K562 (cell line): ENCODE measurements around the gene UBAC2. TPM values are rescaled to one million over a fixed set of nuclear protein-coding genes. Genes with fewer than 3 reads are reported as not detected.

Experiments used
- ATF7 ChIP-seq: fragments of 450-650 bp; IDR thresholded peaks from 2 replicates; pipeline ENCODE4 v1.7.1; 2014; ENCODE audit warnings: mild to moderate bottlenecking, moderate library complexity
- CBX3 ChIP-seq, 2 experiments: IDR thresholded peaks; 1 replicate in 1 of 2; 2 replicates in 1 of 2; pipeline ENCODE4 v1.6.1; 2012; ENCODE audit warnings: inconsistent platforms in 2 of 2, low read length in 2 of 2, borderline replicate concordance in 1 of 2, control low read depth in 1 of 2
- EGR1 ChIP-seq: fragments of 450-650 bp; conservative IDR thresholded peaks from 2 replicates; pipeline ENCODE4 v1.6.1; 2017; ENCODE audit warnings: mild to moderate bottlenecking
- ELF1 ChIP-seq: fragments of 200-800 bp; sonication (Bioruptor generic); IDR thresholded peaks from 2 replicates; pipeline ENCODE4 v1.6.1; 2016; ENCODE audit warnings: missing genetic modification characterization, missing compliant biosample characterization
- EZH2 ChIP-seq: IDR thresholded peaks from 2 replicates; pipeline ENCODE4 v1.6.1; 2012; ENCODE audit warnings: low read depth, mild to moderate bottlenecking, inconsistent platforms, low read length, borderline replicate concordance
- FOXK2 ChIP-seq, 2 experiments: fragments of 450-650 bp; IDR thresholded peaks in 1 of 2; conservative IDR thresholded peaks in 1 of 2; 2 replicates each; pipeline ENCODE4 v1.6.1; 2016; ENCODE audit warnings: low read depth in 2 of 2, mild to moderate bottlenecking in 1 of 2
- MYC ChIP-seq, 2 experiments: fragments of 250-450 bp in 1 of 2; sonication (Bioruptor Pico) in 1 of 2; IDR thresholded peaks; 2 replicates each; pipeline versions ENCODE4 v1.5.1 to v1.6.1; 2012 to 2021; ENCODE audit warnings: low read depth in 2 of 2, borderline replicate concordance in 1 of 2, improper control_type of control experiment in 1 of 2, low read length in 1 of 2, mild to moderate bottlenecking in 1 of 2, moderate library complexity in 1 of 2
- PKNOX1 ChIP-seq: fragments of 450-650 bp; IDR thresholded peaks from 2 replicates; pipeline ENCODE4 v1.6.1; 2016
- SMARCB1 ChIP-seq: IDR thresholded peaks from 2 replicates; pipeline ENCODE4 v1.6.1; 2011; ENCODE audit warnings: improper control_type of control experiment, low read depth; ENCODE audit not compliant: insufficient read length
- ZFX ChIP-seq: sonication (generic); formaldehyde crosslinking; IDR thresholded peaks from 2 replicates; pipeline ENCODE4 v1.8.0; 2022; ENCODE audit warnings: mild to moderate bottlenecking, missing genetic modification reagents, moderate library complexity
- ZKSCAN8 ChIP-seq: fragments of 200-800 bp; sonication (Bioruptor generic); IDR thresholded peaks from 2 replicates; pipeline ENCODE4 v1.6.1; 2016; ENCODE audit warnings: missing genetic modification characterization, missing compliant biosample characterization
- polyA plus RNA-seq, 8 experiments: library from polyadenylated mRNA; depleted of rRNA in 4 of 8; stranded (reverse) in 5 of 8; unstranded in 3 of 8; fragments of >200 nt; fragmentation: Nextera tagmentation in 2 of 8; fragmentation: Illumina TruSeq in 1 of 8; extraction: Ambion mirVana in 2 of 8; extraction: Trizol in 1 of 8; gene quantifications; 2 replicates each; pipeline versions ENCODE4 v1.2.1 to v1.2.3, GENCODE V29; 2011 to 2014; ENCODE audit warnings: inconsistent platforms in 1 of 8, missing spikeins in 1 of 8
- total RNA-seq, 7 experiments: library from RNA; depleted of rRNA in 6 of 7; stranded (reverse); fragments of >200 nt in 6 of 7; fragmentation: Illumina TruSeq in 2 of 7; extraction: Trizol in 2 of 7; gene quantifications; 2 replicates each; pipeline versions ENCODE4 v1.2.1 to v1.2.3, GENCODE V29; 2011 to 2021; ENCODE audit warnings: low replicate concordance in 1 of 7
- TF ChIP-seq, protein P1 (sequence below): sonication (generic); formaldehyde crosslinking; IDR thresholded peaks from 2 replicates; pipeline ENCODE4 v1.8.0; 2023; ENCODE audit warnings: mild to moderate bottlenecking, missing genetic modification reagents
- TF ChIP-seq, protein P2 (sequence below): fragments of 450-650 bp; IDR thresholded peaks from 2 replicates; pipeline ENCODE4 v1.6.1; 2016; ENCODE audit warnings: low read depth

Gene UBAC2
- total and polyA plus RNA-seq, 9 of the 15 experiments (the other 6 are each of a cell fraction or from before 2014, with no cell fraction given) = 6.0 to 84.1 (median 32.3) TPM

GRCh38 chr13:99434258-99434788 is 233.7 kb downstream of the UBAC2 start (continued):
- peak in 1 of 2 experiments; percentile 29; a peak in 1 of 3 replicates for TF ChIP-seq CBX3 (IDR thresholded peaks at IDR 0.05; ENCODE audit: borderline replicate concordance in 1 of 2, low read length in 2 of 2)
- no peak for TF ChIP-seq EZH2
- TF ChIP-seq ZFX = peak; percentile 90
- peak; percentile 17 for TF ChIP-seq PKNOX1
- TF ChIP-seq, protein P1, sequence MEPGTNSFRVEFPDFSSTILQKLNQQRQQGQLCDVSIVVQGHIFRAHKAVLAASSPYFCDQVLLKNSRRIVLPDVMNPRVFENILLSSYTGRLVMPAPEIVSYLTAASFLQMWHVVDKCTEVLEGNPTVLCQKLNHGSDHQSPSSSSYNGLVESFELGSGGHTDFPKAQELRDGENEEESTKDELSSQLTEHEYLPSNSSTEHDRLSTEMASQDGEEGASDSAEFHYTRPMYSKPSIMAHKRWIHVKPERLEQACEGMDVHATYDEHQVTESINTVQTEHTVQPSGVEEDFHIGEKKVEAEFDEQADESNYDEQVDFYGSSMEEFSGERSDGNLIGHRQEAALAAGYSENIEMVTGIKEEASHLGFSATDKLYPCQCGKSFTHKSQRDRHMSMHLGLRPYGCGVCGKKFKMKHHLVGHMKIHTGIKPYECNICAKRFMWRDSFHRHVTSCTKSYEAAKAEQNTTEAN (CRISPR knock-in tag) = no peak
- no peak for TF ChIP-seq ZKSCAN8 (CRISPR knock-in tag)
- TF ChIP-seq, protein P2, sequence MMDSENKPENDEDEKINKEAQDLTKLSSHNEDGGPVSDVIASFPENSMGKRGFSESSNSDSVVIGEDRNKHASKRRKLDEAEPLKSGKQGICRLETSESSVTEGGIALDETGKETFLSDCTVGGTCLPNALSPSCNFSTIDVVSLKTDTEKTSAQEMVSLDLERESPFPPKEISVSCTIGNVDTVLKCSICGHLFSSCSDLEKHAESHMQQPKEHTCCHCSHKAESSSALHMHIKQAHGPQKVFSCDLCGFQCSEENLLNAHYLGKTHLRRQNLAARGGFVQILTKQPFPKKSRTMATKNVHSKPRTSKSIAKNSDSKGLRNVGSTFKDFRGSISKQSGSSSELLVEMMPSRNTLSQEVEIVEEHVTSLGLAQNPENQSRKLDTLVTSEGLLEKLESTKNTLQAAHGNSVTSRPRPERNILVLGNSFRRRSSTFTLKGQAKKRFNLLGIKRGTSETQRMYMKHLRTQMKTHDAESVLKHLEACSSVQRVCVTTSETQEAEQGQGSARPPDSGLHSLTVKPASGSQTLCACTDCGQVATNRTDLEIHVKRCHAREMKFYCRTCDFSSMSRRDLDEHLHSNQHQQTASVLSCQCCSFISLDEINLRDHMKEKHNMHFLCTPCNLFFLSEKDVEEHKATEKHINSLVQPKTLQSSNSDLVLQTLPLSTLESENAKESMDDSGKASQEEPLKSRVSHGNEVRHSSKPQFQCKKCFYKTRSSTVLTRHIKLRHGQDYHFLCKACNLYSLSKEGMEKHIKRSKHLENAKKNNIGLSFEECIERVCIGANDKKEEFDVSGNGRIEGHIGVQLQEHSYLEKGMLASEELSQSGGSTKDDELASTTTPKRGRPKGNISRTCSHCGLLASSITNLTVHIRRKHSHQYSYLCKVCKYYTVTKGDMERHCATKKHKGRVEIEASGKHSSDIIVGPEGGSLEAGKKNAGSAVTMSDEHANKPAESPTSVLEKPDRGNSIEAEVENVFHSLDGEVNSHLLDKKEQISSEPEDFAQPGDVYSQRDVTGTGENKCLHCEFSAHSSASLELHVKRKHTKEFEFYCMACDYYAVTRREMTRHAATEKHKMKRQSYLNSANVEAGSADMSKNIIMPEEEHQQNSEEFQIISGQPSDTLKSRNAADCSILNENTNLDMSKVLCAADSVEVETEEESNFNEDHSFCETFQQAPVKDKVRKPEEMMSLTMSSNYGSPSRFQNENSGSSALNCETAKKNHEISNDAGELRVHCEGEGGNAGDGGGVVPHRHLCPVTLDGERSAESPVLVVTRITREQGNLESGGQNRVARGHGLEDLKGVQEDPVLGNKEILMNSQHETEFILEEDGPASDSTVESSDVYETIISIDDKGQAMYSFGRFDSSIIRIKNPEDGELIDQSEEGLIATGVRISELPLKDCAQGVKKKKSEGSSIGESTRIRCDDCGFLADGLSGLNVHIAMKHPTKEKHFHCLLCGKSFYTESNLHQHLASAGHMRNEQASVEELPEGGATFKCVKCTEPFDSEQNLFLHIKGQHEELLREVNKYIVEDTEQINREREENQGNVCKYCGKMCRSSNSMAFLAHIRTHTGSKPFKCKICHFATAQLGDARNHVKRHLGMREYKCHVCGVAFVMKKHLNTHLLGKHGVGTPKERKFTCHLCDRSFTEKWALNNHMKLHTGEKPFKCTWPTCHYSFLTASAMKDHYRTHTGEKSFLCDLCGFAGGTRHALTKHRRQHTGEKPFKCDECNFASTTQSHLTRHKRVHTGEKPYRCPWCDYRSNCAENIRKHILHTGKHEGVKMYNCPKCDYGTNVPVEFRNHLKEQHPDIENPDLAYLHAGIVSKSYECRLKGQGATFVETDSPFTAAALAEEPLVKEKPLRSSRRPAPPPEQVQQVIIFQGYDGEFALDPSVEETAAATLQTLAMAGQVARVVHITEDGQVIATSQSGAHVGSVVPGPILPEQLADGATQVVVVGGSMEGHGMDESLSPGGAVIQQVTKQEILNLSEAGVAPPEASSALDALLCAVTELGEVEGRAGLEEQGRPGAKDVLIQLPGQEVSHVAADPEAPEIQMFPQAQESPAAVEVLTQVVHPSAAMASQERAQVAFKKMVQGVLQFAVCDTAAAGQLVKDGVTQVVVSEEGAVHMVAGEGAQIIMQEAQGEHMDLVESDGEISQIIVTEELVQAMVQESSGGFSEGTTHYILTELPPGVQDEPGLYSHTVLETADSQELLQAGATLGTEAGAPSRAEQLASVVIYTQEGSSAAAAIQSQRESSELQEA = peak; percentile 51; the same call in 1 of the 2 replicates
- peak; percentile 49 to 64; a peak in 2 of 4 replicates for TF ChIP-seq FOXK2 (conservative IDR thresholded peaks at IDR 0.05 in 1 of 2, IDR thresholded peaks at IDR 0.05 in 1 of 2; ENCODE audit: low read depth in 2 of 2)
- no peak for TF ChIP-seq SMARCB1
- TF ChIP-seq ELF1 (tag) = 0 out of 2 replicates have a peak, but pooled peaks have one; percentile 17
- TF ChIP-seq MYC (IDR thresholded peaks at IDR 0.05; ENCODE audit: low read depth, low read length) = peak; percentile 56; the same call in 1 of the 2 replicates
- no peak for TF ChIP-seq MYC (CRISPR knock-in tag; IDR thresholded peaks at IDR 0.05; ENCODE audit: borderline replicate concordance, low read depth)
- peak; percentile 65 for TF ChIP-seq ATF7
- 0 out of 2 replicates have a peak, but pooled peaks have one; percentile 8 for TF ChIP-seq EGR1
